Neural cell (in vitro differentiated cells): ENCODE results near the gene OR6A2. TPM values are rescaled to one million over a fixed set of nuclear protein-coding genes. Genes with fewer than 3 reads are reported as not detected.

Experiments used
- H2AFZ ChIP-seq: fragments of 200-600, 300-800 bp; sonication (generic), shearing (Covaris generic); 2 replicates; pipeline ENCODE4 v1.6.0; 2014; ENCODE audit warnings: low read depth, mild to moderate bottlenecking, antibody characterized with exemption, low read length, moderate library complexity
- H3F3A ChIP-seq: fragments of 200-600 bp; shearing (Covaris generic); 2 replicates; pipeline ENCODE4 v1.6.1; 2016; ENCODE audit warnings: mild to moderate bottlenecking, moderate library complexity, mixed read lengths, antibody characterized with exemption, low read length; ENCODE audit not compliant: insufficient read depth, poor library complexity, severe bottlenecking
- H3K27ac ChIP-seq: fragments of 200-600, 300-800 bp; sonication (generic), shearing (Covaris generic); 2 replicates; pipeline ENCODE4 v1.5.1; 2014; ENCODE audit warnings: mild to moderate bottlenecking, low read length, moderate library complexity
- H3K27me3 ChIP-seq: fragments of 300-800, 200-600 bp; sonication (generic), shearing (Covaris generic); 2 replicates; pipeline ENCODE4 v1.6.0; 2014; ENCODE audit warnings: mild to moderate bottlenecking, low read depth, low read length, moderate library complexity; ENCODE audit not compliant: insufficient read depth
- H3K36me3 ChIP-seq: fragments of 300-800, 200-600 bp; sonication (generic), shearing (Covaris generic); 2 replicates; pipeline ENCODE4 v1.5.1; 2014; ENCODE audit warnings: mild to moderate bottlenecking, antibody characterized with exemption, low read length, moderate library complexity; ENCODE audit not compliant: insufficient read depth
- H3K4me2 ChIP-seq: fragments of 300-800, 200-600 bp; sonication (generic), shearing (Covaris generic); 2 replicates; pipeline ENCODE4 v1.6.0; 2014; ENCODE audit warnings: mild to moderate bottlenecking, low read length
- H3K4me3 ChIP-seq: fragments of 300-800, 200-600 bp; sonication (generic), shearing (Covaris generic); 2 replicates; pipeline ENCODE4 v1.5.1; 2014; ENCODE audit warnings: mild to moderate bottlenecking, low read length, moderate library complexity
- H3K79me2 ChIP-seq: fragments of 200-600 bp; shearing (Covaris generic); replicated peaks from 2 replicates; pipeline ENCODE4 v1.6.0; 2014; ENCODE audit warnings: mild to moderate bottlenecking, low read length, moderate library complexity; ENCODE audit not compliant: insufficient read depth
- H3K9ac ChIP-seq: fragments of 300-800, 200-600 bp; sonication (generic), shearing (Covaris generic); 2 replicates; pipeline ENCODE4 v1.6.1; 2016; ENCODE audit warnings: mild to moderate bottlenecking, low read length, mixed read lengths
- H3K9me2 ChIP-seq: fragments of 200-600 bp; shearing (Covaris generic); 2 replicates; pipeline ENCODE4 v1.6.1; 2016; ENCODE audit warnings: mild to moderate bottlenecking, low read length, mixed read lengths; ENCODE audit not compliant: insufficient read depth
- H3K9me3 ChIP-seq: fragments of 200-600, 300-800 bp; sonication (generic), shearing (Covaris generic); 2 replicates; pipeline ENCODE4 v1.6.1; 2016; ENCODE audit warnings: mild to moderate bottlenecking, mixed run types, low read length, moderate library complexity, mixed read lengths
- H4K20me1 ChIP-seq: fragments of 200-600 bp; shearing (Covaris generic); 2 replicates; pipeline ENCODE4 v1.6.1; 2016; ENCODE audit warnings: mild to moderate bottlenecking, mixed run types; ENCODE audit not compliant: insufficient read depth
- CTCF ChIP-seq: fragments of 450-650 bp; IDR thresholded peaks from 2 replicates; pipeline ENCODE4 v1.5.1; 2014; ENCODE audit warnings: antibody characterized with exemption, mild to moderate bottlenecking, moderate library complexity; ENCODE audit not compliant: poor library complexity, severe bottlenecking
- EP300 ChIP-seq: fragments of 450-650 bp; conservative IDR thresholded peaks from 2 replicates; pipeline ENCODE4 v1.6.1; 2014; ENCODE audit warnings: antibody characterized with exemption, mild to moderate bottlenecking, moderate library complexity; ENCODE audit not compliant: poor library complexity, severe bottlenecking
- MXI1 ChIP-seq: fragments of 450-650 bp; conservative IDR thresholded peaks from 2 replicates; pipeline ENCODE4 v1.6.1; 2014; ENCODE audit warnings: antibody characterized with exemption, mild to moderate bottlenecking; ENCODE audit not compliant: poor library complexity, severe bottlenecking
- POLR2AphosphoS5 ChIP-seq: IDR thresholded peaks from 2 replicates; pipeline ENCODE4 v1.6.1; 2012
- RAD21 ChIP-seq: fragments of 450-650 bp; conservative IDR thresholded peaks from 2 replicates; pipeline ENCODE4 v1.6.1; 2014; ENCODE audit warnings: antibody characterized with exemption, mild to moderate bottlenecking, moderate library complexity
- REST ChIP-seq: IDR thresholded peaks from 2 replicates; pipeline ENCODE4 v1.6.1; 2012; ENCODE audit warnings: borderline replicate concordance
- SMC3 ChIP-seq: fragments of 450-650 bp; conservative IDR thresholded peaks from 2 replicates; pipeline ENCODE4 v1.6.1; 2014; ENCODE audit warnings: antibody characterized with exemption, mild to moderate bottlenecking, moderate library complexity; ENCODE audit not compliant: poor library complexity
- TAF1 ChIP-seq: IDR thresholded peaks from 2 replicates; pipeline ENCODE4 v1.6.1; 2012; ENCODE audit warnings: low read depth
- polyA plus RNA-seq: library from polyadenylated mRNA; depleted of rRNA; stranded (reverse); fragments of >200 nt; gene quantifications from 2 replicates; pipeline ENCODE4 v1.2.3, GENCODE V29; 2014

OR6A2 gene
- polyA plus RNA-seq, 1 donor from 2014 or later = 0.05 TPM

GRCh38 chr11:6746086-6746618 lies 53.3 kb downstream of the OR6A2 start:
- H3K9ac ChIP-seq = no peak overlapping the region
- H4K20me1 ChIP-seq = no peaks in the 10 kb centered on the region
- H3K4me3 ChIP-seq = no peak overlapping the region
- H3K36me3 ChIP-seq = no peaks in the 10 kb centered on the region
- no peaks in the 10 kb centered on the region for H3K79me2 ChIP-seq
- H3K4me2 ChIP-seq = no peak overlapping the region
- H3K9me3 ChIP-seq = no peaks in the 10 kb centered on the region
- no peak overlapping the region for H3K27ac ChIP-seq
- TF ChIP-seq EP300 = no peak
- TF ChIP-seq CTCF = no peak
- no peak for TF ChIP-seq SMC3
- no peak for TF ChIP-seq MXI1
- TF ChIP-seq TAF1 = no peak
- TF ChIP-seq REST = no peak
- no peaks in the 10 kb centered on the region for H3K27me3 ChIP-seq
- H3F3A ChIP-seq = no peaks in the 10 kb centered on the region
- no peak overlapping the region for H2AFZ ChIP-seq
- H3K9me2 ChIP-seq = no peaks in the 10 kb centered on the region

- Histone ChIP-seq H3K4me2 (no peak overlapping the region), H3K27ac (no peak overlapping the region)
Observed at GRCh38 chr11:6745465-6746015, 53.9 kb downstream of the OR6A2 start.

More at GRCh38 chr11:6745465-6746015, 53.9 kb downstream of the OR6A2 start:
- H3F3A ChIP-seq = no peaks in the 10 kb centered on the region
- no peaks in the 10 kb centered on the region for H3K9me2 ChIP-seq
- H4K20me1 ChIP-seq = no peaks in the 10 kb centered on the region
- H3K27me3 ChIP-seq = no peaks in the 10 kb centered on the region
- H3K79me2 ChIP-seq = no peaks in the 10 kb centered on the region
- no peaks in the 10 kb centered on the region for H3K9me3 ChIP-seq
- no peaks in the 10 kb centered on the region for H3K36me3 ChIP-seq
- H3K9ac ChIP-seq = no peak overlapping the region
- no peak for TF ChIP-seq REST
- TF ChIP-seq EP300 = no peak
- no peak for TF ChIP-seq RAD21
- TF ChIP-seq MXI1 = no peak
- TF ChIP-seq TAF1 = no peak
- no peak for TF ChIP-seq POLR2AphosphoS5
- no peak for TF ChIP-seq CTCF
- no peak overlapping the region for H3K4me3 ChIP-seq
- no peak overlapping the region for H2AFZ ChIP-seq
